ENCODE measurements around the gene NR2F2.

The NR2F2 gene

DNA sequence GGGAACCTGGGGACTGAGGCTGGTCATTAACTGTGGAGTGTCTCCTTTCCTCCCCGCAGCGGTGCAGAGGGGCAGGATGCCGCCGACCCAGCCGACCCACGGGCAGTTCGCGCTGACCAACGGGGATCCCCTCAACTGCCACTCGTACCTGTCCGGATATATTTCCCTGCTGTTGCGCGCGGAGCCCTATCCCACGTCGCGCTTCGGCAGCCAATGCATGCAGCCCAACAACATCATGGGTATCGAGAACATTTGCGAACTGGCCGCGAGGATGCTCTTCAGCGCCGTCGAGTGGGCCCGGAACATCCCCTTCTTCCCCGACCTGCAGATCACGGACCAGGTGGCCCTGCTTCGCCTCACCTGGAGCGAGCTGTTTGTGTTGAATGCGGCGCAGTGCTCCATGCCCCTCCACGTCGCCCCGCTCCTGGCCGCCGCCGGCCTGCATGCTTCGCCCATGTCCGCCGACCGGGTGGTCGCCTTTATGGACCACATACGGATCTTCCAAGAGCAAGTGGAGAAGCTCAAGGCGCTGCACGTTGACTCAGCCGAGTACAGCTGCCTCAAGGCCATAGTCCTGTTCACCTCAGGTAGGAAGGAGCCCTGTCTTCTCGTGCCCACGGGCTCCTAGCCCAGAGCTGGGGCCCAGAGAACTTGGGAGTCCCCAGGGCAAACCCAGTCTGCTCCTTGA lies 3.7 kb downstream of the NR2F2 start:
- H3K4me3 Mint-ChIP-seq, result no peak overlapping the region
- H3K4me1 Mint-ChIP-seq, result peaks cover 26% of the 10 kb centered on the region
- no peak overlapping the region for H3K27ac Mint-ChIP-seq
- peaks cover 1% of the 10 kb centered on the region for H3K36me3 Mint-ChIP-seq
- peaks cover 52% of the 10 kb centered on the region for H3K27me3 Mint-ChIP-seq
- peaks cover 12% of the 10 kb centered on the region for H3K9me3 Mint-ChIP-seq

GRCh38 chr15:96334705-96335410 lies 4.4 kb downstream of the NR2F2 start:
- peaks cover 1% of the 10 kb centered on the region for H3K36me3 Mint-ChIP-seq
- H3K27ac Mint-ChIP-seq, result no peak overlapping the region
- H3K27me3 Mint-ChIP-seq, result peaks cover 50% of the 10 kb centered on the region
- no peak overlapping the region for H3K4me3 Mint-ChIP-seq
- H3K9me3 Mint-ChIP-seq, result peaks cover 7% of the 10 kb centered on the region
- peaks cover 21% of the 10 kb centered on the region for H3K4me1 Mint-ChIP-seq

DNA sequence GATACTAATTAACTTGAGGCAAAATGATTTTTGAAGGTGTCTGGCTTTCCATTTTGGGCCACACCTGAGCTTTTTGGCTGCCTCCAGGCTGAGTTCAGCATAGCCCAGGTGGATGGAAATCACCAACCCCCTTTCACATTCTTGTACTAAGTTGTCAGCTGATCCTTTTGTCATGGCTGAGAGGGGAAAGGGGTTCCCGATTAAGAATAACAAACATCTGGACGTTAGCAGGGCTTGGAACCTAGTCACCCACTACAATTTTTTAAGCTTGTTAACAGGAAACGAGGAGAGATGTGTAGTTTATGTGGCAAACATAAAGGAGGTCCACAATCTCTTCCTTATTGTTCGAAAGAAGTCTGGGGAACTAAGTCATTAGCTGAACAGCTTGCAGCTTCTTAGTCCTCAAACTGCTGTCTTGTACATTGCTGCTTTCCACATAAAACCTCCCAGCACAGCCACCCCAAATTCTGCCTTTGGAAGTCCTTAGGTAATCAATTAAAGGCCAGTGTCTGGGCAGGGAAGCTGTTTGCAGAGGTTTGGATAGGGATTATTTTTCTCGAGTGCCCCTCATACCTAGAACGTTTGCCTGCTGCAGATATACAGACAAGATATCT lies 5.0 kb downstream of the NR2F2 start:
- H3K4me3 Mint-ChIP-seq, result no peak overlapping the region
- H3K4me1 Mint-ChIP-seq, result peaks cover 22% of the 10 kb centered on the region
- H3K27me3 Mint-ChIP-seq, result peaks cover 53% of the 10 kb centered on the region
- H3K9me3 Mint-ChIP-seq, result peaks cover 7% of the 10 kb centered on the region
- H3K36me3 Mint-ChIP-seq, result peaks cover 1% of the 10 kb centered on the region
- H3K27ac Mint-ChIP-seq, result no peak overlapping the region

- Mint-ChIP-seq H3K36me3 (peaks cover 1% of the 10 kb centered on the region), H3K4me3 (no peak overlapping the region), H3K27ac (no peak overlapping the region), H3K9me3 (peaks cover 7% of the 10 kb centered on the region), H3K27me3 (peaks cover 53% of the 10 kb centered on the region), H3K4me1 (peaks cover 19% of the 10 kb centered on the region)
Observed at GRCh38 chr15:96336108-96336595, 5.7 kb downstream of the NR2F2 start.

GRCh38 chr15:96336596-96337364 lies 6.3 kb downstream of the NR2F2 start:
- peaks cover 53% of the 10 kb centered on the region for H3K27me3 Mint-ChIP-seq
- H3K9me3 Mint-ChIP-seq, result peaks cover 7% of the 10 kb centered on the region

GRCh38 chr15:96337365-96338023 lies 7.0 kb downstream of the NR2F2 start:
- H3K27me3 Mint-ChIP-seq, result peaks cover 57% of the 10 kb centered on the region
- peaks cover 16% of the 10 kb centered on the region for H3K4me1 Mint-ChIP-seq
- H3K4me3 Mint-ChIP-seq, result no peak overlapping the region
- no peak overlapping the region for H3K27ac Mint-ChIP-seq
- peaks cover 7% of the 10 kb centered on the region for H3K9me3 Mint-ChIP-seq
- peaks cover 4% of the 10 kb centered on the region for H3K36me3 Mint-ChIP-seq

More at GRCh38 chr15:96336596-96337364, 6.3 kb downstream of the NR2F2 start:
- peaks cover 4% of the 10 kb centered on the region for H3K36me3 Mint-ChIP-seq
- peaks cover 18% of the 10 kb centered on the region for H3K4me1 Mint-ChIP-seq
- H3K27ac Mint-ChIP-seq, result no peak overlapping the region
- H3K4me3 Mint-ChIP-seq, result no peak overlapping the region

GRCh38 chr15:96338074-96338765 lies 7.7 kb downstream of the NR2F2 start:
- no peak overlapping the region for H3K27ac Mint-ChIP-seq
- peaks cover 61% of the 10 kb centered on the region for H3K27me3 Mint-ChIP-seq
- peaks cover 13% of the 10 kb centered on the region for H3K4me1 Mint-ChIP-seq
- H3K36me3 Mint-ChIP-seq, result peaks cover 4% of the 10 kb centered on the region
- H3K9me3 Mint-ChIP-seq, result peaks cover 7% of the 10 kb centered on the region
- H3K4me3 Mint-ChIP-seq, result no peak overlapping the region

GRCh38 chr15:96338766-96339618 lies 8.5 kb downstream of the NR2F2 start:
- peaks cover 64% of the 10 kb centered on the region for H3K27me3 Mint-ChIP-seq
- no peak overlapping the region for H3K27ac Mint-ChIP-seq
- H3K36me3 Mint-ChIP-seq, result peaks cover 4% of the 10 kb centered on the region
- H3K4me1 Mint-ChIP-seq, result peaks cover 9% of the 10 kb centered on the region
- peaks cover 7% of the 10 kb centered on the region for H3K9me3 Mint-ChIP-seq
- H3K4me3 Mint-ChIP-seq, result no peak overlapping the region

DNA sequence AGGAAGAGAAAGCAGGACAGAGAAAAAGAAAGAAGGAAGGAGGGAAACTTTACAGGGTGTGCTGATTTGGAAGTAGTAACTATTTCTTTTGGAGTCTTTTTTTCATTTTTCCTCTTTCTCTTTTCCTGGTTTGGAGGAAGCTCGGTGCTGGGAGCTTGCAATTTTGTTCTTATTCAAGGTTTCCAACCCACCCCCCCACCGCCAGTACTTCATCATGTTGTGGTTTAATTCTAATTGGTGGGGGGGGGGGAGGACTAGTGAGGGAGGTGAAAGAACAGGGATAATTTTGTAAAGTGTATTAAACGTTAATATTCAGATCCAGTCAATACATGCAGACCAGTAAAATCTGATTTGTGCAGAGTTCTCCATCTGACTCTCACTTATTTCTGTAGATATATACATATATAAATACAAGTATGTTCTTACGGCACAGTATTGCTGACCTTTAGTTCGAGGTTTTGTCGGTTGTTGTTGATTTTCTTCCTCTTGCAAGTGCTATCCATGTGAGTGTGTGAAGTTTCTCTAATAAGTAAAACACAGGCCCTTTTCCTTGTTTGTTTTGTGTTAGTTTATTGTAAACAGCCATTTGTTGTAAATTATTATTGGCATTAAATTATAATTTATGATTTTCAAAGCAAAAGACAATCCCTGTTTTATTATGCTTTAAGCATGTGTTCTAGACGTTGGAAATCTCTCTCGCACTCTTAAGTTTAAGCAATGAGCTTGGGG lies 9.3 kb downstream of the NR2F2 start:
- no peak overlapping the region for H3K27ac Mint-ChIP-seq
- peaks cover 4% of the 10 kb centered on the region for H3K36me3 Mint-ChIP-seq
- peaks cover 9% of the 10 kb centered on the region for H3K4me1 Mint-ChIP-seq
- peaks cover 7% of the 10 kb centered on the region for H3K9me3 Mint-ChIP-seq
- H3K27me3 Mint-ChIP-seq, result peaks cover 68% of the 10 kb centered on the region
- no peak overlapping the region for H3K4me3 Mint-ChIP-seq

GRCh38 chr15:96340348-96340597 lies 9.8 kb downstream of the NR2F2 start:
- H3K27ac Mint-ChIP-seq, result no peak overlapping the region
- peaks cover 9% of the 10 kb centered on the region for H3K4me1 Mint-ChIP-seq
- peaks cover 4% of the 10 kb centered on the region for H3K36me3 Mint-ChIP-seq
- peaks cover 72% of the 10 kb centered on the region for H3K27me3 Mint-ChIP-seq
- peaks cover 7% of the 10 kb centered on the region for H3K9me3 Mint-ChIP-seq
- H3K4me3 Mint-ChIP-seq, result no peak overlapping the region

- Mint-ChIP-seq H3K9me3 (peaks cover 7% of the 10 kb centered on the region), H3K27ac (no peak overlapping the region), H3K4me3 (no peak overlapping the region), H3K27me3 (peaks cover 75% of the 10 kb centered on the region), H3K36me3 (peaks cover 4% of the 10 kb centered on the region), H3K4me1 (peaks cover 13% of the 10 kb centered on the region)
Observed at GRCh38 chr15:96340598-96341512, 10.4 kb downstream of the NR2F2 start.

DNA sequence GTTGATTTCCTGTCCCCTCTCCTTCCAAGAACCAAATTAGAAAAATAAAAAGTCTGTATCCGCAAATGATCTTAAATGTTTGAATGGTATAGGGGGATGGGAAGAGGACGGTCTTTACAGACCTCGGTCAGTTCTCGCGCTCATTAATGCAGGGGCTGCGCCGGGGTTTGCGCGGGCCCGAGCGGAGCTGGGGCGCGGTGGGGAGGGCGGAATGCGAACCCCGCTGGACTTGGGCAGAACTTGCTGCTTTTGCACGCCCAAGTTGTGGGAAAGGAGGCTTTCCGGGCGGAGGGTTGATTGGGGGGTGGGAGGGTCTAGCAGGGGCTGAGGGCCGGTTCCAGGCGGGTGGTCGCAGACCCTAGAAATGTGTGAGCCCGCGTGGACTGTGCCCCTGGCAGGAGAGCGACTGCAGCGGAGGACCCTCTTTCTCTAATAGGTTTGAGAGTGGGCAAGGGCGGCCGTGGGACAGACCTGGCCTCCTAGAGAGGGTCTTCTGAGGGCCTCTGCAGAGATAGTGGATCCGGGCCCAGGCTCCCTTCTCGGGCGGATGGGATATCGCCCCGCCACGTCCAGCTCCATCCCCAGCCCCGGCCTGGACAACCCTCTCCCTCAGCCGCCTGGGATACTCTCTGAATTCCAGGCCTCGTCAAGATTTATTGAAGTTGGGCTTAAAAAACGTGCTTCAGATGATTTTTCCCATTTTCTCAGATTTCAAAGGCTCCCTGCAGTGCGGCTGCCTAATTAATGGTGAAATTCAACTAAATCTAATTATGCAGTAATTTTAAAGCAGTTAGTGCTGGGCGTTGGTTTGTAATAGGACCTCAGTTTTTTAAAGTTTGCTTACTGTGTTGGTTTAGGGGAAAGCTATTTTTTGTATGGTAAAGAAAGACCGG lies 11.3 kb downstream of the NR2F2 start:
- H3K27ac Mint-ChIP-seq, result no peak overlapping the region
- H3K27me3 Mint-ChIP-seq, result peaks cover 74% of the 10 kb centered on the region
- H3K36me3 Mint-ChIP-seq, result peaks cover 4% of the 10 kb centered on the region
- H3K4me3 Mint-ChIP-seq, result no peak overlapping the region
- peaks cover 13% of the 10 kb centered on the region for H3K4me1 Mint-ChIP-seq
- H3K9me3 Mint-ChIP-seq, result peaks cover 7% of the 10 kb centered on the region
